ENCODE measurements around the gene ERG. TPM values are rescaled to one million over a fixed set of nuclear protein-coding genes. Genes with fewer than 3 reads are reported as not detected.

The ERG gene
- polyA plus RNA-seq, 2 of the 4 experiments (the other 2 are of a cell fraction), result not detected

GRCh38 chr21:38534591-38534990 lies 36.3 kb upstream of the ERG start (continued):
- TF ChIP-seq ATOH8 (CRISPR knock-in tag; IDR thresholded peaks at IDR 0.05; ENCODE audit: low read depth), result no peak

- FAIRE-seq (no peak), ATAC-seq (no peak), DNase-seq (ENCODE audit: low read depth in 1 of 2, low spot score in 1 of 2) (no peak)
- Histone ChIP-seq H3K9me3 (no peaks in the 10 kb centered on the region), H3K27ac (no peak overlapping the region), H3K4me3 (no peak overlapping the region), H3K4me2 (no peak overlapping the region), H3K4me1 (no peaks in the 10 kb centered on the region)
- ChIA-PET POLR2A (no interaction called here), CTCF (no interaction called here)
- TF ChIP-seq REST (IDR thresholded peaks at IDR 0.05), result peak; percentile 29; the same call in 1 of the 2 replicates
- TF ChIP-seq BHLHE40 (IDR thresholded peaks at IDR 0.05; ENCODE audit: low read depth, low read length), result no peak
- 8% methylated on average over 2 of the region's 2 CpGs for WGBS (ENCODE audit: missing lambda C conversion rate)
These were observed 35.6 kb upstream of the ERG start for GRCh38 chr21:38533887-38534286.

GRCh38 chr21:38531591-38531990 lies 33.3 kb upstream of the ERG start:
- ChIA-PET CTCF (no interaction called here), POLR2A (no interaction called here)
- TF ChIP-seq RARB (CRISPR knock-in tag; IDR thresholded peaks at IDR 0.05) (no peak), HES2 (IDR thresholded peaks at IDR 0.05) (no peak), ATOH8 (CRISPR knock-in tag; IDR thresholded peaks at IDR 0.05; ENCODE audit: low read depth) (no peak), NFE2L2 (conservative IDR thresholded peaks at IDR 0.05; ENCODE audit: low read length) (no peak), BHLHE40 (IDR thresholded peaks at IDR 0.05; ENCODE audit: low read depth, low read length) (no peak), RNF2 (IDR thresholded peaks at IDR 0.05; ENCODE audit: borderline replicate concordance, low read depth) (no peak), CBX8 (IDR thresholded peaks at IDR 0.05) (no peak), RFX5 (IDR thresholded peaks at IDR 0.05) (no peak), SMC3 (IDR thresholded peaks at IDR 0.05) (no peak)
- H3K4me1 ChIP-seq, result no peaks in the 10 kb centered on the region
- H3K4me2 ChIP-seq, result no peak overlapping the region
- no peak for FAIRE-seq
- no peak for ATAC-seq
- WGBS (ENCODE audit: missing lambda C conversion rate), result 35% methylated on average over 5 of the region's 5 CpGs
- no peak overlapping the region for H3K4me3 ChIP-seq
- no peak for DNase-seq (ENCODE audit: low read depth in 1 of 2, low spot score in 1 of 2)
- no peak overlapping the region for H3K27ac ChIP-seq
- no peaks in the 10 kb centered on the region for H3K9me3 ChIP-seq

- TF ChIP-seq FOSL2 (IDR thresholded peaks at IDR 0.05) (no peak), FOSL2 (CRISPR knock-in tag; IDR thresholded peaks at IDR 0.05) (no peak), CBX8 (IDR thresholded peaks at IDR 0.05) (no peak), E2F6 (IDR thresholded peaks at IDR 0.05; ENCODE audit: borderline replicate concordance, low read depth) (no peak), MAFK (IDR thresholded peaks at IDR 0.05; ENCODE audit: partially characterized antibody) (no peak), POLR2AphosphoS2 (conservative IDR thresholded peaks at IDR 0.05; ENCODE audit: low read length) (no peak), KDM5A (IDR thresholded peaks at IDR 0.05) (no peak), NPAS2 (CRISPR knock-in tag; IDR thresholded peaks at IDR 0.05; ENCODE audit: borderline replicate concordance) (no peak), MAX (IDR thresholded peaks at IDR 0.05) (no peak), CHD4 (IDR thresholded peaks at IDR 0.05; ENCODE audit: borderline replicate concordance) (no peak)
- CTCF ChIA-PET, result no interaction called here
- POLR2A ChIA-PET, result no interaction called here
- WGBS (ENCODE audit: missing lambda C conversion rate), result 60% methylated on average over 5 of the region's 5 CpGs
- ATAC-seq (no peak), FAIRE-seq (no peak), DNase-seq (ENCODE audit: low read depth in 1 of 2, low spot score in 1 of 2) (no peak)
- Histone ChIP-seq H3K27ac (no peak overlapping the region), H3K4me1 (no peaks in the 10 kb centered on the region), H3K4me2 (no peak overlapping the region), H3K4me3 (no peak overlapping the region), H3K9me3 (no peaks in the 10 kb centered on the region)
These were observed 32.8 kb upstream of the ERG start for GRCh38 chr21:38531039-38531541.

All from A549 (cell line).